ENCODE measurements around the gene IL18RAP. TPM values are rescaled to one million over a fixed set of nuclear protein-coding genes. Genes with fewer than 3 reads are reported as not detected.

Gene IL18RAP
- total and polyA plus RNA-seq, 9 donors, result 0.10 to 0.77 (median 0.33) TPM

DNA sequence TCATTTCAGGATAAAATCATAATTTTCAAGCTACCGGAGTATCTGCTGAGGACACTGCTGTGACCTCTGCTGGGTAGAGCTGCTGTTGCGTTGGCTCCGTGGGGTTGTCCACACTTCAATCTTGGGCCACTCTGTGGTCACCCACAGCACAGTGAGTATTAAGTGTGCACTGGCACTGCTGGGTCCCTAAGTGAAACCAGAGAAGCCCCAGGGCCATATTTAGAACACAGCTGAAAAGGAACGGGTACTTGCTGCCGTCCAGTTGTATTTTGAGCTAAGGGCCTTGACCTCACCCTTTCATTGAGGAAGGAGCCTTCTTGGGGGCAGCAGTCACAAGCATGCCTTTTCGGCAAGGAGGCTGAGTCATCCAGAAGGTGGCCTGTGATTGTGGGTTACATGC is 60.1 kb downstream of the IL18RAP start:
- Histone ChIP-seq H3K4me1 (ENCODE audit: insufficient read depth) (no peaks in the 10 kb centered on the region), H3K4me3 (no peak overlapping the region), H3K9me3 (no peaks in the 10 kb centered on the region), H3K36me3 (no peaks in the 10 kb centered on the region), H3K27ac (no peak overlapping the region), H3K27me3 (no peaks in the 10 kb centered on the region)
- WGBS, 3 donors, result 82 to 85% (median 85%) methylated on average over 6 of the region's 6 CpGs
- TF ChIP-seq EP300 (IDR thresholded peaks at IDR 0.05), result no peak
- no peak for DNase-seq
- intact Hi-C loops (cut with DNase I), result no loop called here

DNA sequence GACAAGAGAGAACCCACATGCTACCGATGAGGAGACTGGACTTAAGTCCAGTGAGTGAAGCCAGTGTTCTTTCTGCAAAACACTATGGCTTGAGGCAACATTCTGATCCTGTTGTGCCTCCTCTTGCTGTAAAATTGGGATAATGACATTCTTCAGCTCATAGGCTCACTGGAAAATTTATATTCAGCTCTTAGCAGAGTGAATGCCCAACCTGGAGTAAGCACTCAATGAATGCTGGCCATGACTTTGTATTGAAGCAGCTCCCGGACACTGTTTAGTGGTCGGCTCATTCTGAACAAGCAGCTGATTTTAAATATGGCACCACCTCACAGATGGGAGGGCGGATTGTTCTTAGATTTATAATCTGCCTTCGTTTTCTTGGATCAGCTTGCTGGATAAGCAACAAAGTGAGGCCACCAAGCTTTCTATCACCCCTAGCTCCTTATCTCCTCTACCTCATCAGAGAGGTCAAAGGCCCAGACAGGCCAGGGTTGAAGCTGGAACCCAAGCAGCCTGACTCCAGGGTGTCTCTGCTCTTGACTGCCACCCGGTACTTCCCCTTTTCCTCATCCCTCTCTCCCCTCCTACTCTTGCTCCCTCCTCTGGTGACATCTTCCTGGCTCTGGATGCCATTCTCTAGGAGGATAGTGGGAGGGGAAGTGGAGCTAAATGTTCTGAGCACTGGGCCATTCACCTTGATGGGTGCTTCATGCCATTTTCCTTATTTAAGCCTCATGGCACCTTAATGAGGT is 61.5 kb downstream of the IL18RAP start:
- Histone ChIP-seq H3K27me3 (no peaks in the 10 kb centered on the region), H3K9me3 (no peaks in the 10 kb centered on the region), H3K36me3 (no peaks in the 10 kb centered on the region), H3K4me1 (ENCODE audit: insufficient read depth) (no peaks in the 10 kb centered on the region), H3K27ac (no peak overlapping the region), H3K4me3 (no peak overlapping the region)
- no peak for TF ChIP-seq POLR2A (IDR thresholded peaks at IDR 0.05)
- no peak for TF ChIP-seq EP300 (IDR thresholded peaks at IDR 0.05)
- TF ChIP-seq, protein P1, sequence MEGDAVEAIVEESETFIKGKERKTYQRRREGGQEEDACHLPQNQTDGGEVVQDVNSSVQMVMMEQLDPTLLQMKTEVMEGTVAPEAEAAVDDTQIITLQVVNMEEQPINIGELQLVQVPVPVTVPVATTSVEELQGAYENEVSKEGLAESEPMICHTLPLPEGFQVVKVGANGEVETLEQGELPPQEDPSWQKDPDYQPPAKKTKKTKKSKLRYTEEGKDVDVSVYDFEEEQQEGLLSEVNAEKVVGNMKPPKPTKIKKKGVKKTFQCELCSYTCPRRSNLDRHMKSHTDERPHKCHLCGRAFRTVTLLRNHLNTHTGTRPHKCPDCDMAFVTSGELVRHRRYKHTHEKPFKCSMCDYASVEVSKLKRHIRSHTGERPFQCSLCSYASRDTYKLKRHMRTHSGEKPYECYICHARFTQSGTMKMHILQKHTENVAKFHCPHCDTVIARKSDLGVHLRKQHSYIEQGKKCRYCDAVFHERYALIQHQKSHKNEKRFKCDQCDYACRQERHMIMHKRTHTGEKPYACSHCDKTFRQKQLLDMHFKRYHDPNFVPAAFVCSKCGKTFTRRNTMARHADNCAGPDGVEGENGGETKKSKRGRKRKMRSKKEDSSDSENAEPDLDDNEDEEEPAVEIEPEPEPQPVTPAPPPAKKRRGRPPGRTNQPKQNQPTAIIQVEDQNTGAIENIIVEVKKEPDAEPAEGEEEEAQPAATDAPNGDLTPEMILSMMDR (IDR thresholded peaks at IDR 0.05), result no peak
- 60 to 79% (median 74%) methylated on average over 6 of the region's 6 CpGs for WGBS, 3 donors
- no peak for DNase-seq
- intact Hi-C loops (cut with DNase I), result no loop called here

DNA sequence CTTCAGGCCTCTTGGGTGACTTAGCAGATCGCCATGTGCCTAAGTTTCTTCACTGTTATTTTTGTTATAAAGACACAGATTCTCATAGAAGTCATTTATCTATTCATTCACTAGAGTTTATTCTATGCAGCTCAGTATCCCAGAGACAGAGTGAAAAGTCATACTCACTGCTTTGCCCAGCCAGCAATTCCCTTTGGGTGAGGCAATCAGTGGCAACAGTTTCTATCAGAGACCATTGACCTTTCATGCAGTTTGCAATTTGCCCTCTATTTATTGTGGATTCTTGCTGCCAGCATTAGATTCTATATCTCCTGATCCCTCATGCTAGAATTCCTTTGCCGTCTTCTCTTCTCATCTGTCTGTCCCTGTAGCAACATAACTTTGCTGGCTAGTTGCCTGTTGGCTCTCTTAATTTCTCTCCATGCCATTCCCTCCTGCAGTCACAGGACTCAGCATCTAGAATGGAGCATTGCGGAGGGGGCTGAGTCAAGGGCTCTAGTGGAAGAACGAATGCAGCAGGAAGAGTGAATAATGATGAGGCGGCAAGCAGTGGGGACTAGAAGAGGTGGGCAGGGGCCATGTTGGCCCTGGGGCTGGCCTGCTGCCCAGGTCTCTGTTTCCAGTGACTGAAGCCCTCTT is 62.3 kb downstream of the IL18RAP start:
- no peaks in the 10 kb centered on the region for H3K9me3 ChIP-seq
- WGBS, 3 donors, result 64 to 74% (median 70%) methylated on average over 5 of the region's 5 CpGs
- DNase-seq, result no peak
- H3K36me3 ChIP-seq, result no peaks in the 10 kb centered on the region
- no peak overlapping the region for H3K4me3 ChIP-seq
- H3K27me3 ChIP-seq, result no peaks in the 10 kb centered on the region
- TF ChIP-seq POLR2A (IDR thresholded peaks at IDR 0.05) (no peak), EP300 (IDR thresholded peaks at IDR 0.05) (no peak)
- TF ChIP-seq, protein P1 (IDR thresholded peaks at IDR 0.05), result no peak
- no peak overlapping the region for H3K27ac ChIP-seq
- intact Hi-C loops (cut with DNase I), result no loop called here
- no peaks in the 10 kb centered on the region for H3K4me1 ChIP-seq (ENCODE audit: insufficient read depth)

DNA sequence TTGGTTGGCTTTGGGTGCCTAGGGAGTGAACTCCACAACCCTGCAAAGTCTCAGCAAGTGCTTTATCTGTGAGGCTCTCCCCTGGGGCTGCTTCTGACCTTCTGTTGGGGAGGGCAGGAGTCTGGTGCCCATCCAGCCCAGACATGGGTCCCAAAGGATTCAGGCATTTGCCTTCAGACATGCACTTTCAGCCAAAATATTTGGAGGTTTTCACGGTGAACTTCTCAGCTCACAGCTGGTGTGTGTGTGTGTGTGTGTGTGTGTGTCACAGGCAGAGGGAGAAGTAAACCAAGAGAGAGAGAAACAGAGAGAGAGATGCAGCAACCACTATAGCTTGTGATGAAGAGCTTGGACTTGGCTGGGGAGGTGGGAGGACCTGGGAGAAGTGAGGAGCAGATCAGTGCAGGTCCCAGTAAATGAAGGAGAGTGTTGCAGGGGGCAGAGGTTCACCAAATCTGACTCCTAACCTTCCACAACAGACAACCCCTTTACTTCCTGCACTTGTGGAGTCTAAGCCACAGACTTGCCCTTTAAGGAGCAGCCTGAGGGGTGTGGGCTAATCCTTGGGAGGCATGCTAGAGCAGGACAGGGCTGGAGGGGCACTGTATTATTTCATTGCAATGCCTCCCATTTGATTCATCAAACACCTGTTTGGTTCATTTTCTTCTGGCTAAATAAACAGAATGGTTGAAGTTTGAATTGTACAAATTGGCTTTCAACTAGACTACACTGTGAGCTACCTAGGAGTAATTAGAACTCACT is 64.2 kb downstream of the IL18RAP start:
- H3K36me3 ChIP-seq, result no peaks in the 10 kb centered on the region
- 58 to 81% (median 73%) methylated on average over 1 of the region's 1 CpG for WGBS, 3 donors
- no peaks in the 10 kb centered on the region for H3K27me3 ChIP-seq
- no peak for TF ChIP-seq POLR2A (IDR thresholded peaks at IDR 0.05)
- no peak for TF ChIP-seq EP300 (IDR thresholded peaks at IDR 0.05)
- TF ChIP-seq, protein P1 (IDR thresholded peaks at IDR 0.05), result no peak
- no peaks in the 10 kb centered on the region for H3K9me3 ChIP-seq
- DNase-seq, result no peak
- no peaks in the 10 kb centered on the region for H3K4me1 ChIP-seq (ENCODE audit: insufficient read depth)
- intact Hi-C loops (cut with DNase I), result no loop called here
- H3K4me3 ChIP-seq, result no peak overlapping the region
- no peak overlapping the region for H3K27ac ChIP-seq
